Activated naive CD4-positive, alpha-beta T cell treated with anti-CD3 and anti-CD28 coated beads, Interleukin-2, amount 50 U/mL, for 72 hours (primary cell): Measurements from ENCODE around the gene OLIG3. TPM values are rescaled to one million over a fixed set of nuclear protein-coding genes. Genes with fewer than 3 reads are reported as not detected.

ENCODE experiments used
- ATAC-seq, 2 donors: fragments of 150-1000 bp; cut with Tn5 transposase; 2 replicates each; pipeline ENCODE4 v1.10.0; 2021; ENCODE audit warnings: mild to moderate bottlenecking in 2 of 2, moderate library complexity in 2 of 2
- DNase-seq, 2 donors: peaks; one replicate each; pipeline ENCODE4 v3.0.0; 2021 to 2022; ENCODE audit warnings: low spot score in 2 of 2
- H3K27ac Mint-ChIP-seq, 2 donors: one replicate each; pipeline ENCODE4 v1.8.0; 2022; ENCODE audit warnings: mild to moderate bottlenecking in 2 of 2, mixed read lengths in 2 of 2
- H3K36me3 Mint-ChIP-seq, 2 donors: one replicate each; pipeline ENCODE4 v1.8.0; 2022; ENCODE audit warnings: mixed read lengths in 2 of 2
- H3K9me3 Mint-ChIP-seq, 2 donors: one replicate each; pipeline ENCODE4 v1.8.0; 2022; ENCODE audit warnings: mixed read lengths in 2 of 2
- total RNA-seq, 2 donors: library from RNA; stranded (reverse); gene quantifications; one replicate each; pipeline ENCODE4 v1.2.3, GENCODE V29; 2022

Gene OLIG3
- total RNA-seq, 2 donors from 2014 or later, result 0.14 to 0.35 TPM

GRCh38 chr6:137488150-137489045 is 5.8 kb downstream of the OLIG3 start:
- Mint-ChIP-seq H3K9me3 (no peaks in the 10 kb centered on the region), H3K36me3 (peaks cover 15 to 22% of the 10 kb centered on the region in 2 donors), H3K27ac (no peak overlapping the region)
- peak; percentile 28 to 52 for ATAC-seq
- peak in 1 of 2 donors; percentile 39 for DNase-seq

GRCh38 chr6:137487869-137488149 is 6.4 kb downstream of the OLIG3 start:
- Mint-ChIP-seq H3K27ac (no peak overlapping the region), H3K9me3 (no peaks in the 10 kb centered on the region), H3K36me3 (peaks cover 9 to 20% of the 10 kb centered on the region in 2 donors)
- ATAC-seq, result no peak
- DNase-seq, result no peak

GRCh38 chr6:137487181-137487868 is 6.9 kb downstream of the OLIG3 start:
- Mint-ChIP-seq H3K9me3 (no peaks in the 10 kb centered on the region), H3K27ac (peak overlapping the region in 1 of 2 donors; percentile 73), H3K36me3 (peaks cover 5 to 16% of the 10 kb centered on the region in 2 donors)
- ATAC-seq (no peak), DNase-seq (no peak)

- no peak for DNase-seq
- Mint-ChIP-seq H3K27ac (no peak overlapping the region), H3K9me3 (no peaks in the 10 kb centered on the region), H3K36me3 (peaks cover 5 to 16% of the 10 kb centered on the region in 2 donors)
- no peak for ATAC-seq
Measured at GRCh38 chr6:137486416-137486815, 7.8 kb downstream of the OLIG3 start.

- no peaks in the 10 kb centered on the region for H3K36me3 Mint-ChIP-seq
- H3K27ac Mint-ChIP-seq, result no peak overlapping the region
- DNase-seq (no peak), ATAC-seq (no peak)
- no peaks in the 10 kb centered on the region for H3K9me3 Mint-ChIP-seq
Measured at GRCh38 chr6:137480431-137480830, 13.8 kb downstream of the OLIG3 start.

GRCh38 chr6:137475103-137475502 is 19.1 kb downstream of the OLIG3 start:
- ATAC-seq, result no peak
- no peaks in the 10 kb centered on the region for H3K9me3 Mint-ChIP-seq

GRCh38 chr6:137473598-137473997 is 20.6 kb downstream of the OLIG3 start:
- DNase-seq, result no peak
- no peaks in the 10 kb centered on the region for H3K9me3 Mint-ChIP-seq

More at GRCh38 chr6:137475103-137475502, 19.1 kb downstream of the OLIG3 start:
- H3K27ac Mint-ChIP-seq, result no peak overlapping the region
- DNase-seq, result no peak
- H3K36me3 Mint-ChIP-seq, result no peaks in the 10 kb centered on the region

GRCh38 chr6:137472641-137473137 is 21.5 kb downstream of the OLIG3 start:
- ATAC-seq (no peak), DNase-seq (no peak)
- H3K36me3 Mint-ChIP-seq, result no peaks in the 10 kb centered on the region
- no peak overlapping the region for H3K27ac Mint-ChIP-seq
- no peaks in the 10 kb centered on the region for H3K9me3 Mint-ChIP-seq

More at GRCh38 chr6:137473598-137473997, 20.6 kb downstream of the OLIG3 start:
- Mint-ChIP-seq H3K36me3 (no peaks in the 10 kb centered on the region), H3K27ac (no peak overlapping the region)
- ATAC-seq, result no peak

- no peaks in the 10 kb centered on the region for H3K9me3 Mint-ChIP-seq
- DNase-seq, result no peak
Measured at GRCh38 chr6:137471986-137472385, 22.2 kb downstream of the OLIG3 start.

GRCh38 chr6:137471497-137471896 is 22.7 kb downstream of the OLIG3 start:
- DNase-seq (no peak), ATAC-seq (no peak)
- Mint-ChIP-seq H3K9me3 (no peaks in the 10 kb centered on the region), H3K27ac (no peak overlapping the region), H3K36me3 (no peaks in the 10 kb centered on the region)

More at GRCh38 chr6:137471986-137472385, 22.2 kb downstream of the OLIG3 start:
- Mint-ChIP-seq H3K27ac (no peak overlapping the region), H3K36me3 (no peaks in the 10 kb centered on the region)
- ATAC-seq, result no peak

GRCh38 chr6:137467211-137467610 is 27.0 kb downstream of the OLIG3 start:
- no peaks in the 10 kb centered on the region for H3K9me3 Mint-ChIP-seq
- H3K36me3 Mint-ChIP-seq, result no peaks in the 10 kb centered on the region
- DNase-seq (no peak), ATAC-seq (no peak)
- no peak overlapping the region for H3K27ac Mint-ChIP-seq

GRCh38 chr6:137465378-137466009 is 28.7 kb downstream of the OLIG3 start:
- no peak for ATAC-seq
- no peaks in the 10 kb centered on the region for H3K36me3 Mint-ChIP-seq
- no peak overlapping the region for H3K27ac Mint-ChIP-seq

GRCh38 chr6:137452333-137452894 is 41.8 kb downstream of the OLIG3 start:
- ATAC-seq, result no peak
- no peak overlapping the region for H3K27ac Mint-ChIP-seq
- DNase-seq, result no peak
- no peaks in the 10 kb centered on the region for H3K36me3 Mint-ChIP-seq
- H3K9me3 Mint-ChIP-seq, result peaks cover 0 to 8% of the 10 kb centered on the region in 2 donors

More at GRCh38 chr6:137465378-137466009, 28.7 kb downstream of the OLIG3 start:
- no peaks in the 10 kb centered on the region for H3K9me3 Mint-ChIP-seq
- DNase-seq, result no peak

- peaks cover 9 to 14% of the 10 kb centered on the region in 2 donors for H3K9me3 Mint-ChIP-seq
- no peak for ATAC-seq
- DNase-seq, result no peak
- no peak overlapping the region for H3K27ac Mint-ChIP-seq
- H3K36me3 Mint-ChIP-seq, result no peaks in the 10 kb centered on the region
Measured at GRCh38 chr6:137443901-137444300, 50.3 kb downstream of the OLIG3 start.
